ENCODE results near the gene CIT.

The CIT gene

GRCh38 chr12:119827760-119828159, 49.4 kb downstream of the CIT start:
- POLR2A ChIA-PET (ENCODE audit: low non-redundant PET): no interaction called here
- CTCF ChIA-PET: no interaction called here
- no peak for DNase-seq (ENCODE audit: low spot score)
- TF ChIP-seq CTCF (conservative IDR thresholded peaks at IDR 0.05; ENCODE audit: low read depth): no peak
- no peak overlapping the region for H3K27ac ChIP-seq

DNA sequence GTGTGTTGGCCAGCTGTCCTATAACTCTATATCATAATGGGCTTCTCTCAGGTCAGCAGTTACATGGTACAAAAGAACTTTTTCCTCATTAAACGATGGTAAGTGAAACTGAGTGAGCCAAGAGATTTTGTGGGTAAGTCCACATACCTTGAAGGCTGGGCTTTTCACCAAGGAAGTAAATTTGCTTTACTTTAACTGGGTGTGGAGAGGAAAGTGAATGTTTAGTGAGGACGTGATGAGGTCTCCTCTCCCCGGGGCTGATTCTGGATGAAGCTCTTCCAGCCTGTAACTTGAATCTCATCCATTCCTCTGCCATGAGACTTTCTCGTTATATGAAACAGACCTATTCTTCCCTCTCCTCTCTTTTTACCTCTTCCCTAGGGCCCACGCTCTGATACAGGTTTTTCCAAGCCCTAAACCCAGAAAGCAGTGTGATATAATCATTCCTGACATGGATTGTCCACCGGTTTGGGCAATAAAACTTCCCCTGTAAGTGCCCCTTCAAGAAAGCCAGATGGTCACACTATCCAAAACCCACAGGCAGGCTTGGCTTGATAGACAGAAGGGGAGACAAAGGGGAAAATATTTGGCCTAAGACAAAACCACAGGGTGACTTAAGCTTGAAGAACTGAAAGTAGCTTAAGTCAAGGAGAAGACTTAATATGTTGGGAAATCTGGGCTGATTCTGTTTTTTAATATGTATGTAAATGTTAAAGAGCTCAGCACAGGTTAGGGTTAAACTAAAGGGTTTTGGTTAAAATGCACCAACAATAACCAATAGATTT, 50.3 kb downstream of the CIT start:
- ChIA-PET POLR2A (ENCODE audit: low non-redundant PET) (no interaction called here), CTCF (no interaction called here)
- no peak for DNase-seq (ENCODE audit: low spot score)
- no peak for TF ChIP-seq CTCF (conservative IDR thresholded peaks at IDR 0.05; ENCODE audit: low read depth)
- no peak overlapping the region for H3K27ac ChIP-seq

GRCh38 chr12:119825262-119825661, 51.9 kb downstream of the CIT start:
- no peak overlapping the region for H3K27ac ChIP-seq
- POLR2A ChIA-PET (ENCODE audit: low non-redundant PET): no interaction called here
- CTCF ChIA-PET: interaction anchor here (0.7 kb wide), 1 partner anchor 21 kb away, joined by 4 read pairs; no protein-coding TSS in a partner anchor
- no peak for DNase-seq (ENCODE audit: low spot score)
- no peak for TF ChIP-seq CTCF (conservative IDR thresholded peaks at IDR 0.05; ENCODE audit: low read depth)

DNA sequence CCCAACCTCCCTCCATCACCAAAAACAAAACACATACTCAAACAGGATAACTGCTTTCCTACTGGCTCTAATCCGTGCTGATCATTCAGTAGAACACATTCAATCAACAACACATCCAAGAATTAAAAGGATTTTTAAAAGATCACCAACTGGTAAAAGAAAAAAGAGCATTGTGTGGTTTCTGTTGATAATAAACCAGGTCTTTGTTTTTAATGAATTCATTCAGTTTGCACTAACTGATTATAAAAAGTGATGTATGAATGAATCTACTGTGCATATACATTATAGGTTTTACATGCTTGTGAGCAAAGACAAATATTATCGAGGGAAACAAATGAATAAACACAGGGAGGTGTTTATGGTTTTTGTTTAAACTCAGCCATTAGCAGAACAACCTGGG, 55.1 kb downstream of the CIT start:
- no peak for DNase-seq (ENCODE audit: low spot score)
- no peak for TF ChIP-seq CTCF (conservative IDR thresholded peaks at IDR 0.05; ENCODE audit: low read depth)
- H3K27ac ChIP-seq: no peak overlapping the region
- ChIA-PET POLR2A (ENCODE audit: low non-redundant PET) (no interaction called here), CTCF (interaction anchor here (0.6 kb wide), 1 partner anchor 631 kb away, joined by 4 read pairs; no protein-coding TSS in a partner anchor)

GRCh38 chr12:119819322-119819721, 57.8 kb downstream of the CIT start:
- CTCF ChIA-PET: interaction anchor here (0.7 kb wide), 1 partner anchor 72 kb away, joined by 4 read pairs; no protein-coding TSS in a partner anchor

More at GRCh38 chr12:119819322-119819721, 57.8 kb downstream of the CIT start:
- POLR2A ChIA-PET (ENCODE audit: low non-redundant PET): no interaction called here
- H3K27ac ChIP-seq: no peak overlapping the region
- no peak for TF ChIP-seq CTCF (conservative IDR thresholded peaks at IDR 0.05; ENCODE audit: low read depth)
- no peak for DNase-seq (ENCODE audit: low spot score)
